ENCODE measurements around the gene FMN2. TPM values are rescaled to one million over a fixed set of nuclear protein-coding genes. Genes with fewer than 3 reads are reported as not detected.

Gene FMN2
- total RNA-seq (2022; extraction: Qiagen RNA extraction): 5.0 to 6.5 TPM (median 5.6 TPM) in 5 replicates

DNA sequence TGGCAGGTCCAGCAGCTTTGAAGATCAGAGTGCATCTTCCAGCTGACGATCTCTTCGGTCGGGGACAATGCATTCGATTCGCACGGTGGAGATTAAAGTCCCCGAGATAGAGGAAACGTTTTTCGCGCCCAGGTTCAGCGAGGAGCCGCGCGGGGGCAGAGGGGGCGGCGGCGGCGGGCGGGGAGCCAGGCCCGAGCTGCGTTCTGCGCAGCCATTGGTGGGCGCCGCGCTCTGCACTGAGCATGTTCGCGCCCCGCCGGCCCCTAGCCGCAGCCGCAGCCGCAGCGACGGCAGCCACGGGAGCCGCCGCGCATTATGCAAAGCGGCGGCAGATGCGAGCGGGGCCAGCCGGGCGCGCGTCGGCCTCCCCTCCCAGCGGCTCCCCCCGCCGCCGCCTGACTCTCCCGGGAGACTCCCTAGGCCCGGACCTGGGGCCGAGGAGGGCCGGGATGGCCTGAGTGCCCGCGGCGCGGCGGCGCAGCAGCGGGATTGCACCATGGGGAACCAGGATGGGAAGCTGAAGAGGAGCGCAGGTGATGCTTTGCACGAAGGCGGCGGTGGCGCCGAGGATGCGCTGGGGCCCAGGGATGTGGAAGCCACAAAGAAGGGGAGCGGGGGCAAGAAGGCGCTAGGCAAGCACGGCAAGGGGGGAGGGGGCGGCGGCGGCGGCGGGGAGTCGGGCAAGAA lies at the start of gene FMN2:
TSS of gene FMN2 (plus strand) at position 270 of the 687 bp plus-strand sequence. CDS start at position 497, 227 bp downstream.

